GM12891 (cell line): Measurements from ENCODE around the gene MED13L.

Experiments
- PAX5 ChIP-seq: IDR thresholded peaks from 2 replicates; pipeline ENCODE4 v1.6.1; 2011; ENCODE audit warnings: low read length, moderate library complexity, mild to moderate bottlenecking; ENCODE audit not compliant: insufficient read depth, severe bottlenecking
- POLR2A ChIP-seq: IDR thresholded peaks from 2 replicates; pipeline ENCODE4 v1.6.1; 2011; ENCODE audit warnings: low read depth, low read length, control low read depth
- POLR2AphosphoS5 ChIP-seq: IDR thresholded peaks from 2 replicates; pipeline ENCODE4 v1.6.1; 2011; ENCODE audit warnings: low read depth, low read length, control low read depth
- POU2F2 ChIP-seq: IDR thresholded peaks from 2 replicates; pipeline ENCODE4 v1.6.1; 2011; ENCODE audit warnings: low read depth, mild to moderate bottlenecking, control low read depth, low read length, moderate library complexity
- TAF1 ChIP-seq: IDR thresholded peaks from 2 replicates; pipeline ENCODE4 v1.6.1; 2011; ENCODE audit warnings: low read depth, low read length, control low read depth

DNA sequence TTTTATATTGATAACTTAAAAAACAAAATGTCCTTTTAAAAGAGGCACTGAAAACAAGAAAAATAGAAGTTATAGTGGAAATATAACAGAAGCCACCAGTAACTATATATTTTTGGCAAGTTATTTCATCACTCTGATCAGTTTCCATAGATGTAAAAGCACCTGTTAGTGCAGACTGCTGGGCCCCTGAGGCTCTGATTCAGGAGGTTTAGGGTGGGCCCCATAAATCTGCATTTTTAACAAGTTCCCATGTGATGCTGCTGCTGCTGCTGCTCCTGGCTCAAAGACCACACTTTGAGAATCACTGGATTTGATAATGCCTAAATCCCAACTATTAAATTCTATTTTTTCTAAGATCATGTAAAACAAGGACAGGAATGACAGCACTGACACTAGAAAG, 251.1 kb downstream of the MED13L start:
- no peak for TF ChIP-seq POLR2A
- no peak for TF ChIP-seq POLR2AphosphoS5
- TF ChIP-seq TAF1, result no peak
- TF ChIP-seq POU2F2, result no peak
- no peak for TF ChIP-seq PAX5
